Cardiac fibroblast (primary cell): ENCODE results near the gene SLC16A2.

Source experiments
- DNase-seq, 2 donors: peaks; one replicate each; pipeline versions ENCODE4 v3.0.0 to v3.0.0-alpha.2; 2010; ENCODE audit warnings: low read depth in 2 of 2
- H3K4me3 ChIP-seq, 2 donors: replicated peaks in 1 of 2; 1 replicate in 1 of 2; 2 replicates in 1 of 2; pipeline ENCODE4 v1.5.1; 2011; ENCODE audit warnings: low read depth in 2 of 2, low read length in 2 of 2, mild to moderate bottlenecking in 2 of 2, moderate library complexity in 1 of 2
- CTCF ChIP-seq: IDR thresholded peaks from one replicate; pipeline ENCODE4 v1.5.1; 2011; ENCODE audit warnings: low read depth, mild to moderate bottlenecking, low read length, inconsistent platforms

The SLC16A2 gene

GRCh38 chrX:74557378-74557777 is 136.1 kb downstream of the SLC16A2 start:
- H3K4me3 ChIP-seq: no peak overlapping the region

GRCh38 chrX:74578137-74578536 is 156.8 kb downstream of the SLC16A2 start:
- no peak for DNase-seq
- TF ChIP-seq CTCF: no peak
- H3K4me3 ChIP-seq: no peak overlapping the region

More at GRCh38 chrX:74557378-74557777, 136.1 kb downstream of the SLC16A2 start:
- TF ChIP-seq CTCF: no peak
- no peak for DNase-seq

DNA sequence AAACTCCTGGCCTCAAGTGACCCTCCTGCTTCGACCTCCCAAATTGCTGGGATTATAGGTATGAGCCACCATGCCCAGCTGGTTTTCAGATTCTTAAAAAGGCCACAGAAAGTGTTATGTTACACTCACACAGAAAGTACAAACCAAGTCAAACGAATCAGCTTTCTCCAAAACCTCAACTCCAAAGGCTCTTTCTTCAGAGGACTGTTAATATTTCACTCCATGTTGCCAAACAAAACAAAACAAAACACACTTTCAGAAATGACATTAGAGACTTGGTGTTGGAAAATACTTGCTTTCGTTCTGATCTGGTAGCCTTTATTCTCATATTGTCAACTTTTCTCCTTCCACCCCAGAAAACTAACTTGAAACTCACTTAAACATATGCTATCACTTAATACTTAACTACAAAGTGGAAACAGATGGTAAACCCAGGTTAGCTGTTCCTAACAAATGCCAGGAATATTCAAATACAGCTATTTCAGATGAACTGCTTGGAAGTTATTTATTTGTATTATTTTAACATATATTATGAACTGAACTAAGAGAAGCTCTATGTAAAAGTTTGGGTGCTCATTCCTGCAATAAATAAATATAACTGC is 158.4 kb downstream of the SLC16A2 start:
- no peak overlapping the region for H3K4me3 ChIP-seq
- TF ChIP-seq CTCF: no peak
- peak; percentile 4 to 9 for DNase-seq
